Peyer's patch (tissue), 4 donors: ENCODE results near the gene TLR10.

Experiments used
- CTCF ChIP-seq, 6 experiments: fragments of 450-650 bp in 4 of 6; fragments of 200-600 bp in 2 of 6; sonication (generic) in 1 of 6; IDR thresholded peaks; one replicate each; pipeline ENCODE4 v1.5.1; 2017 to 2019; ENCODE audit warnings: antibody characterized with exemption in 6 of 6, mild to moderate bottlenecking in 3 of 6, moderate library complexity in 1 of 6
- POLR2A ChIP-seq, 2 donors: fragments of 450-650 bp; IDR thresholded peaks; one replicate each; pipeline ENCODE4 v1.5.1; 2017; ENCODE audit warnings: antibody characterized with exemption in 2 of 2, mild to moderate bottlenecking in 2 of 2, moderate library complexity in 2 of 2

GRCh38 chr4:38749336-38749735 is 33.5 kb downstream of the TLR10 start:
- TF ChIP-seq CTCF (IDR thresholded peaks at IDR 0.05) = no peak
- no peak for TF ChIP-seq POLR2A (IDR thresholded peaks at IDR 0.05)
